ENCODE data around the gene ZDHHC4. TPM values are rescaled to one million over a fixed set of nuclear protein-coding genes. Genes with fewer than 3 reads are reported as not detected.

The ZDHHC4 gene
- total RNA-seq (2022; extraction: Qiagen RNA extraction; ENCODE audit: low read depth): 44.4 to 51.8 TPM (median 49.7 TPM) in 5 replicates

GRCh38 chr7:6577369-6578113 is at the start of gene ZDHHC4:
TSS of gene ZDHHC4 (plus strand) at chr7:6577454. CDS start at chr7:6580562, 3,108 bp downstream.

GRCh38 chr7:6551016-6551511 is 26.2 kb upstream of the ZDHHC4 start, which contains the start of gene GRID2IP:
TSS of gene GRID2IP (minus strand) at chr7:6551461. CDS start at chr7:6551436, 25 bp downstream.

GRCh38 chr7:6589829-6590644 is 12.8 kb downstream of the ZDHHC4 start, which contains the start of gene INTS15:
TSS of gene INTS15 (plus strand) at chr7:6590021. CDS start at chr7:6590284, 263 bp downstream.

GRCh38 chr7:6614953-6615722 is 37.9 kb downstream of the ZDHHC4 start, which contains the start of gene ZNF853:
TSS of gene ZNF853 (plus strand) at chr7:6615610. CDS start at chr7:6616175, 565 bp downstream.

GRCh38 chr7:6636741-6637543 is 59.7 kb downstream of the ZDHHC4 start, which contains the start of gene ZNF316:
TSS of gene ZNF316 (plus strand) at chr7:6637318. CDS start at chr7:6642410, 5,092 bp downstream.

Other genes starting within 250 kb of the ZDHHC4 start
- 11.8 to 18.6 TPM (median 15.2 TPM) in 5 replicates for gene FAM220A, start 228.5 kb upstream of the ZDHHC4 start, total RNA-seq (2022; extraction: Qiagen RNA extraction; ENCODE audit: low read depth)
- 287 to 394 TPM (median 384 TPM) in 5 replicates for gene RAC1, start 202.9 kb upstream of the ZDHHC4 start, total RNA-seq (2022; extraction: Qiagen RNA extraction; ENCODE audit: low read depth)
- gene DAGLB, start 129.5 kb upstream of the ZDHHC4 start, total RNA-seq (2022; extraction: Qiagen RNA extraction; ENCODE audit: low read depth): 20.2 to 26.8 TPM (median 24.8 TPM) in 5 replicates
- gene KDELR2, start 93.3 kb upstream of the ZDHHC4 start, total RNA-seq (2022; extraction: Qiagen RNA extraction; ENCODE audit: low read depth): 119 to 151 TPM (median 137 TPM) in 5 replicates
- 0.03 TPM in 1 of 5 replicates, not detected in the others for gene GRID2IP, start 26.0 kb upstream of the ZDHHC4 start, total RNA-seq (2022; extraction: Qiagen RNA extraction; ENCODE audit: low read depth)
- gene INTS15, start 12.6 kb downstream of the ZDHHC4 start, total RNA-seq (2022; extraction: Qiagen RNA extraction; ENCODE audit: low read depth): 19.0 to 28.8 TPM (median 24.4 TPM) in 5 replicates
- 1.7 to 2.9 TPM (median 2.5 TPM) in 5 replicates for gene ZNF853, start 38.2 kb downstream of the ZDHHC4 start, total RNA-seq (2022; extraction: Qiagen RNA extraction; ENCODE audit: low read depth)
- gene ZNF316, start 59.9 kb downstream of the ZDHHC4 start, total RNA-seq (2022; extraction: Qiagen RNA extraction; ENCODE audit: low read depth): 8.8 to 14.3 TPM (median 13.4 TPM) in 5 replicates
- 9.6 to 13.7 TPM (median 11.5 TPM) in 5 replicates for gene ZNF12, start 129.5 kb downstream of the ZDHHC4 start, total RNA-seq (2022; extraction: Qiagen RNA extraction; ENCODE audit: low read depth)
- gene RSPH10B2, start 176.6 kb downstream of the ZDHHC4 start, total RNA-seq (2022; extraction: Qiagen RNA extraction; ENCODE audit: low read depth): 0.06 to 0.09 TPM (median 0.06 TPM) in 3 of 5 replicates, not detected in the others
- gene CCZ1B, start 248.8 kb downstream of the ZDHHC4 start, total RNA-seq (2022; extraction: Qiagen RNA extraction; ENCODE audit: low read depth): 20.9 to 30.5 TPM (median 25.1 TPM) in 5 replicates

Data from A549 treated with GW870086 at 1 μM for 4 hours (cell line).